GM13976 (cell line): ENCODE data around the gene LTBP3.

Experiments
- DNase-seq: peaks from one replicate; pipeline ENCODE4 v3.0.0; 2012; ENCODE audit warnings: low spot score
- in situ Hi-C: fragments of 300-500 bp; cut with MboI; formaldehyde crosslinking; loops from one replicate; pipeline ENCODE4 v1.12.0; 2022; ENCODE audit warnings: low sequenced_read_pairs, mixed read lengths, inconsistent platforms; ENCODE audit not compliant: unreplicated experiment
- TF ChIP-seq, protein P1 (sequence below): IDR thresholded peaks from 2 replicates; pipeline ENCODE4 v1.5.1; 2012; ENCODE audit warnings: borderline replicate concordance, mild to moderate bottlenecking; ENCODE audit not compliant: insufficient read depth; ENCODE audit errors: extremely low read depth, missing control alignments, control extremely low read depth

LTBP3 gene

DNA sequence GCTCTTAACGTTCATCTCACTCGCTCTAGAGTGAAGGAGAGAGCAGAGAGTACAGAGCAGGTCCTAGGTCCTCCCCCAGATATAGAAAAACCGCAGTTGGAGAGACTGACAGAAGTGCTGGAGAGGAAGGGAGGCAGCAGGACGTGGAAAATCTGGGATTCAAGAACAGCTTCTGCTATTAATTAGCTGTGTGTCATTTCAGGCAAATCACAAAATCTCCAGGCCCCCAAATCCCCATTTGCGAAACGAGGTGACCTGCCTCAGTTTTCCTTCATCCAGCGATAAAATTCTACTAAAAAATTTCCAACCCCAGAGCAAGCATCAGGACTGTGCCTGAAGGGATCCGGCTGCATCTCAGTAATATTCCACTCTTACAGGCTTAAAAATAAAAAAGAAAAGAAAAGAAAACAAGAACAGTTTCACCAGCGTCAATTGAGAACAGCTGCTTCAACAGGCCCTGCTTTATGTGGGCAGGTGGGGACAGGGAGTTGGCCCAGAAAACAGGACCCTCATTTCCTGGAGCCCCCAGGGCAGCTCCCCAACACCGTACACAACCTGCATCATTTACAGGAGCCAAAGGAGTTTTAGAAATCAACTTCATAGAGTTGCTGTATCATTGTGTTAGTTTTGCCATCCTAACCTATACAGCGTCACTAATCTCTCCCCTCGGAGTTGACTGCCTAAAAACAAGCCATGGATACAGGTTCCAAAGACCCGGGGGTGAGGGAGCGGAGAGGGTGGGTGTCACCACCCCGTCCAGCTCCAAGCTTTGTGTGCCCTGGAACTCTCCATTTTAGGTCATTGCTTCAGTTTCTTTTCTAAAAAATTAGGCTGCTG, 61.6 kb downstream of the LTBP3 start:
- TF ChIP-seq, protein P1, sequence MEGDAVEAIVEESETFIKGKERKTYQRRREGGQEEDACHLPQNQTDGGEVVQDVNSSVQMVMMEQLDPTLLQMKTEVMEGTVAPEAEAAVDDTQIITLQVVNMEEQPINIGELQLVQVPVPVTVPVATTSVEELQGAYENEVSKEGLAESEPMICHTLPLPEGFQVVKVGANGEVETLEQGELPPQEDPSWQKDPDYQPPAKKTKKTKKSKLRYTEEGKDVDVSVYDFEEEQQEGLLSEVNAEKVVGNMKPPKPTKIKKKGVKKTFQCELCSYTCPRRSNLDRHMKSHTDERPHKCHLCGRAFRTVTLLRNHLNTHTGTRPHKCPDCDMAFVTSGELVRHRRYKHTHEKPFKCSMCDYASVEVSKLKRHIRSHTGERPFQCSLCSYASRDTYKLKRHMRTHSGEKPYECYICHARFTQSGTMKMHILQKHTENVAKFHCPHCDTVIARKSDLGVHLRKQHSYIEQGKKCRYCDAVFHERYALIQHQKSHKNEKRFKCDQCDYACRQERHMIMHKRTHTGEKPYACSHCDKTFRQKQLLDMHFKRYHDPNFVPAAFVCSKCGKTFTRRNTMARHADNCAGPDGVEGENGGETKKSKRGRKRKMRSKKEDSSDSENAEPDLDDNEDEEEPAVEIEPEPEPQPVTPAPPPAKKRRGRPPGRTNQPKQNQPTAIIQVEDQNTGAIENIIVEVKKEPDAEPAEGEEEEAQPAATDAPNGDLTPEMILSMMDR: no peak
- in situ Hi-C loops: loop anchor here (5.0 kb wide), 1 partner anchor 64 kb away; no protein-coding TSS in a partner anchor
- no peak for DNase-seq

- no peak for DNase-seq
- TF ChIP-seq, protein P1: no peak
- in situ Hi-C loops: no loop called here
These were observed 64.6 kb downstream of the LTBP3 start for GRCh38 chr11:65493367-65494176.

- in situ Hi-C loops: no loop called here
- DNase-seq: no peak
- TF ChIP-seq, protein P1: no peak
These were observed 65.4 kb downstream of the LTBP3 start for GRCh38 chr11:65492637-65493366.

- TF ChIP-seq, protein P1: no peak
- DNase-seq: no peak
- in situ Hi-C loops: no loop called here
These were observed 65.8 kb downstream of the LTBP3 start for GRCh38 chr11:65492387-65492636.

DNA sequence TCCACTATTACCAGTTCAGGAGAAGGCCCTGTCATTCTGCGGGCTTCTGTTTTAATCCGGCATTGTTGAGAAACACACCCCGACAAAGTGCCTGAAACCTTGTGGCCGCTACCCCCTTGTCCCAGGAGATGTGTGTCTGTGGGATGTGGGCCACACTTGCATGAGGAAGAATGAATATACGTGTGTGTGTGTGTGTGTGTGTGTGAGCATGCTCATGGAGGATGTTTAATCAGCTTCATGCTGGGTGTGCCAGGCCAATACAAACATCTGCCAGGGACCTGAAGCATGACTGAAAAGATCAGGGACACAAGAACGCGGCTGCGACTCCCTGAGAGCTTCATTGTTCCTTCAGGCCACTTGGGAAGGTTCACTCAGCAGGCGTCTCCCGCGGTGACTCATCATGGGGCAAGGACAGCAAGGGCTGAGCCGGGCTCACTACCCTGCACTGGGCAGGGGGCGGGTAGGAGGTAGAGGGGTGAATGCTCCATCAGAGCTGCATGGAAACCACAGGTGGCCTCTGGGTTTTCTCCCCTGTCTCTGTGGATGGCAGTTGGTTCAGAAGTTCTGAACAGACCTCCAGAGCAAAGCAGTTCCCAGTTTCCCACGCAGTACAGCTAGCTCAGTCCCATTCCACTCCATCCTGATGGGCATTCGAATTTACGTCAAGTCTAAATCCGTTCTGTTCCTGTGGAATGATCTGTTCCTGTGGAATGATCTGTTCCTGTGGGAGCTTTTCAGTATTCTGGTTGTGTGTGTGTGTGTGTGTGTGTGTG, 66.4 kb downstream of the LTBP3 start:
- DNase-seq: no peak
- in situ Hi-C loops: no loop called here
- TF ChIP-seq, protein P1: no peak

GRCh38 chr11:65491163-65491465, 67.0 kb downstream of the LTBP3 start:
- in situ Hi-C loops: no loop called here
- TF ChIP-seq, protein P1: no peak
- DNase-seq: no peak
